Measurements from ENCODE around the gene CARD6.

CARD6 gene

GRCh38 chr5:40826489-40827187, 14.5 kb upstream of the CARD6 start:
- TF ChIP-seq, protein P1, sequence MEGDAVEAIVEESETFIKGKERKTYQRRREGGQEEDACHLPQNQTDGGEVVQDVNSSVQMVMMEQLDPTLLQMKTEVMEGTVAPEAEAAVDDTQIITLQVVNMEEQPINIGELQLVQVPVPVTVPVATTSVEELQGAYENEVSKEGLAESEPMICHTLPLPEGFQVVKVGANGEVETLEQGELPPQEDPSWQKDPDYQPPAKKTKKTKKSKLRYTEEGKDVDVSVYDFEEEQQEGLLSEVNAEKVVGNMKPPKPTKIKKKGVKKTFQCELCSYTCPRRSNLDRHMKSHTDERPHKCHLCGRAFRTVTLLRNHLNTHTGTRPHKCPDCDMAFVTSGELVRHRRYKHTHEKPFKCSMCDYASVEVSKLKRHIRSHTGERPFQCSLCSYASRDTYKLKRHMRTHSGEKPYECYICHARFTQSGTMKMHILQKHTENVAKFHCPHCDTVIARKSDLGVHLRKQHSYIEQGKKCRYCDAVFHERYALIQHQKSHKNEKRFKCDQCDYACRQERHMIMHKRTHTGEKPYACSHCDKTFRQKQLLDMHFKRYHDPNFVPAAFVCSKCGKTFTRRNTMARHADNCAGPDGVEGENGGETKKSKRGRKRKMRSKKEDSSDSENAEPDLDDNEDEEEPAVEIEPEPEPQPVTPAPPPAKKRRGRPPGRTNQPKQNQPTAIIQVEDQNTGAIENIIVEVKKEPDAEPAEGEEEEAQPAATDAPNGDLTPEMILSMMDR (IDR thresholded peaks at IDR 0.05; ENCODE audit: insufficient read depth, low read depth, low read length, missing control alignments): no peak
- no peak for DNase-seq (ENCODE audit: low read depth)
- no peak overlapping the region for H3K4me3 ChIP-seq (ENCODE audit: low read depth, low read length)

- DNase-seq (ENCODE audit: low read depth): no peak
- no peak overlapping the region for H3K4me3 ChIP-seq (ENCODE audit: low read depth, low read length)
- TF ChIP-seq, protein P1 (IDR thresholded peaks at IDR 0.05; ENCODE audit: insufficient read depth, low read depth, low read length, missing control alignments): no peak
Observed at GRCh38 chr5:40827188-40827977, 13.8 kb upstream of the CARD6 start.

DNA sequence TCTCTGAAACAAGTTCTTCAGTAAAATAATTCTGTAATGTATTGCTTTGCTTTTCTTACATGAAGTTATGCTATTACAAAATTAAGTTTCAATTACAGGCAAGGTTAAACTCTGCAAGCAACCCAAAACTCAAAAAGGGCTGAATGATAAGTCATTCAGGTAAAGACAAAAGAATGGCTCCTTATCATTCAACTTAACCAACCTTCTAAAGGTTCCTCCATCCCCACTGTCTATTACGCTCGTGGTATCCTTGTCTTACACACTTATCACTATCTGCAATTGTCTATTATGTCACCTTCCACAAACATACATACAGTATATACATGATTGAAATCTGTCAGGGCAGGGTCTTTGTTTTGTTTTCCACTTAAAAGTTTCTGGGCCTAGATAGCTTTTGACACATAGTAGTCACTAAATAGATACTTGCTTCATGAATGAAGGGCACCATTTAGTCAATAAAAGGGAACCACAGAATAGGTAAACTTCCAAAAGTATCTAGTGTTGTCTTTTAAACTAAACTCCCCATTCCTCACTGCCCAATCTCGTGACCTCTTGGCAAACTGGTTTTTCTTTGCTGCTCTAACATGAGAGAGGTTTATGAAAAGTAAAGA, 13.0 kb upstream of the CARD6 start:
- TF ChIP-seq, protein P1 (IDR thresholded peaks at IDR 0.05; ENCODE audit: insufficient read depth, low read depth, low read length, missing control alignments): no peak
- no peak for DNase-seq (ENCODE audit: low read depth)
- no peak overlapping the region for H3K4me3 ChIP-seq (ENCODE audit: low read depth, low read length)

DNA sequence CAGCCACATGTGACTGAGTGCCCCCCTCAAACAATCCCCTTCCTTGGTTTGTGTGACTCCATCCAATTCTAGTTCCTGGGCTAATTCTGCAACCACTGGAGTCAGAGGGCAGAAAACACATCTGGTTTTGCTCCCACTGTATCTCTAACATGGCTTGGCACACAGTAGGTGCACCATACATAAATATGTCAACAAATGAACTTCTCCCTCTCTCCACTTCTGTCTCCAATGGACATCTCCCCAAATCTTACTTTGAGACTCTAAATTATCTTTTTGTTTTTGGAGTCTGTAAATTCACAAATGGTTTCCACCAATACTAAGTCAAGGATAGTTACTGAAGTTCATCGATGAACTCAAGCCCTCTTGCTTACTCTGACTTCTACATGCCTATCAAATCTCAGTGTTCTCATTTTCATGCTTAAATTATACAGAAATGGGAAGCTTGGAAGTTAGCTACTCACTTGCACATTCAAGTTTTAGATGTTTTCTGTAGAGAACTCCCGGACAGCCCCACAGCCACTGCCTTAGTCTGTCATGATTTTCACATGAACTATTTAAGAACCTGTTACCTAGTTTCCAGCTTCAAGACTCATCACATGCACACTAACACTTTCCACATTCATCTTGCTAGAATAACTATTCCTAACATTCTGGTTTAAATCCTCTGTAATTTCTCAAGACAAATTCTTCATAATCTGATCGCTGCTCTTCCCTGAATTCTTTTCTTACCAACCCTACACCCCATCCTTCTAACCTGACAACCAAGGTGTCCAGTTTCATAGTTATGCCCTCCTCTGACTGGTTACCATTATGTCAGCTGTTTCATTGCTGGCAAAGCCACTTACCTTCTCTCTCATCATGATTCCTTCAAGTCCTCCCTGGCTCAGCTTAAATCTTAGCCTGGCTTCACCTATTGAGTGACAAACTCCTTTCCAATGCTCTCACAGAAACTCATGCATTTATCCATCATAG, 12.2 kb upstream of the CARD6 start:
- no peak overlapping the region for H3K4me3 ChIP-seq (ENCODE audit: low read depth, low read length)
- TF ChIP-seq, protein P1 (IDR thresholded peaks at IDR 0.05; ENCODE audit: insufficient read depth, low read depth, low read length, missing control alignments): no peak
- DNase-seq (ENCODE audit: low read depth): no peak

- TF ChIP-seq, protein P1 (IDR thresholded peaks at IDR 0.05; ENCODE audit: insufficient read depth, low read depth, low read length, missing control alignments): no peak
- no peak overlapping the region for H3K4me3 ChIP-seq (ENCODE audit: low read depth, low read length)
- DNase-seq (ENCODE audit: low read depth): no peak
Observed at GRCh38 chr5:40829748-40830533, 11.2 kb upstream of the CARD6 start.
